Measurements from ENCODE around the gene SOST.

DNA sequence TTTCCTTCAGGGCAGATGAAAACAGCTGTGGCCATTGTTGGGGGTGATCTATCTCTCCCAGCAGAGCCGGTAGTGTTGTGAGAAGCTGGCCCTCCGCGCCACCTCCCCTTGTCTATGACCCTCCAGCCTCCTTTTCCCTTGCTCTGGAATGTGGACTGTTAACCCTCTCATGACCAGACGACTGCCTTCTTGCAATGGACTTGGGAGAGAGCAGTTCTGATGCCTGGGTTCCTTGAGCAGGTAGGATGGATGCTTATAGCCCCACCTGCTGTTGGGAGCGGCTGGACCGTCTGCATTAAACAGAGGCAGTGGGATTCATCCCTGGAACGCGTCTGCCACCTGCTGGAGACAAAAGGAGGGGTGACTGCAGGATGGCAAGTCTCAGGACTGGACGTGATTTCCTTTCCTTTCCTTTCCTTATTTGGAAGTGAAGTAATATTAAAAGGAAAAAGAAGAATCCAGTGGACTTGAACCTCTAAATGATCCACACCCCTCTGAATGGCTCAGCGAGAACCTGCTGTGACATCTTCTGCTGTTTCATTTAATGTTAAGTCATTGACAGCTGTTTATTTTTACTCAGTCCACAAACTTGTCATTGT lies 1.8 kb upstream of the SOST start:
- no peak for TF ChIP-seq YY1 (IDR thresholded peaks at IDR 0.05; ENCODE audit: insufficient read depth, insufficient read length)
- no peak for TF ChIP-seq ZNF274 (IDR thresholded peaks at IDR 0.05; ENCODE audit: low read depth, low read length)

Data from NT2/D1 (cell line).